ENCODE measurements around the gene EPS8L3.

Gene EPS8L3

DNA sequence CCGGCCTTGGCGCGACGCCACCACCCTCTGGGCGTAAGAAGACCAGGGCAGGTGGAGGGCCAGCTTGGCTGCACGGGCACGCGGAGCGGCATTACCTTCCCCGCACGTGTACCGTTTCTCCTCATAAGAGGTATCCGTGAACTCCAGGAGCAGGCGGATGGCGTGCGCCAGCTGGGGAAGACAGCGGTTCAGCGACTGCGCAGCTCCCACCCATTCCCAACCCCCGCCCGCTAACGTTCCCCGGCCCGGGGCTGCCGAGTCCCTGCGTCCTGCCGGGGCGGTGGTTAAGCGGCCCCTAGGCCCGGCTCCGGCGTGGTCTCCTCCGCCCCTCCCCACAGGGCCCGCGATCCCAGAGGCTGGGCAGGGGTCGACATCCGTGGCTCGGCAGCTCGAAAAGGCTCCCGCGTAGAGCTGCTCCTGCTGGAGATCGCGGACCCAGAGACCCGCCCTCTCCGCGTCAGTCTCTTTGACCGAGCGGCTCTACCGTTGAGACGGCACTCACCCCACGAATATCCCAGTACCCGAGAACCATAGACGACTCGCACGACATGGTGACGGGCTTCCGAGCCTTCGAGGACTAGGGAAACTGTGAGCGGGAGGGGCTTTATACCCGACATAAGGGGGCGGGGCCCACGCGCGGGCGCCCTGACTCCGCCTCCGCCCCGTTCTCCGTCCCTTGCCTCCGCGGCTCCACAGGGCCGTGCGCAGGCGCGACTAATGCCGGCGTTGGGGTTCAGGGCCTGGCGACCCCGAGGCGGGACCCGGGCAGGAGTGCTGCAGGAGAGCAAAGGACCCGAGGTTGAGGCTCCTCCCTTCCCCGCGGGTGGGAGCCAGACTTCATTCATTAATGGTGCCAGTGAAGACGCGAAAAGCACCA lies 23.7 kb downstream of the EPS8L3 start:
- peak; percentile 76 to 84 for DNase-seq (ENCODE audit: low read depth in 2 of 2)

DNA sequence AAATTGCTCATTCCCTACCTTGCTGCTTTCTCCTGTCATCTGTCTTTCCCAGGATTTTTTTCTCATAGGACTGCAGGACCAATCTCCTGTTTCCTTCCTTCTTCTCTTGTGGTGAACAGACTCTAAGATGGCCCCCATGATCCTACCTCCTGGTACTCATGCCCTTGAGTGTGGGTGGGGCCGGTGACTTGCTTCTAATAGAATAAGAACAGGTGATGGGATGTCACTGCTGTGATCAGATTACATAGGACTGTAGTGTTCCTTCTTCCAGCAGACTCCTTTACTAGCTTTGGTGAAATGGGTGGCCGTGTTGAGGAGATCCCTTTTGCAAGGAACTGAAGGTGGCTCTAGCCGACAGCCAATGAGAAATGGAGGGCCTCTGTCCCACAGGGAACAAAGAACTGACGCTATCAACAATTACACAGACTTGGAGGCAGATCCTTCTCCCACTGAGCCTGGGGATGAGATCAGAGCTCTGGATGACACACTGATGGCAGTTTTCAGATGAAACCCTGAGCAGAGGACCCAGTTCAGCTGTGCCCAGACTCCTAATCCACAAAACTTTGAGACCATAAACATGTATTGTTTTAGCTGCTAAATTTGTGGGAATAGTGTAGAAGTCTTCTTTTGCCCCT lies 30.4 kb downstream of the EPS8L3 start:
- no peak for DNase-seq (ENCODE audit: low read depth in 2 of 2)

DNA sequence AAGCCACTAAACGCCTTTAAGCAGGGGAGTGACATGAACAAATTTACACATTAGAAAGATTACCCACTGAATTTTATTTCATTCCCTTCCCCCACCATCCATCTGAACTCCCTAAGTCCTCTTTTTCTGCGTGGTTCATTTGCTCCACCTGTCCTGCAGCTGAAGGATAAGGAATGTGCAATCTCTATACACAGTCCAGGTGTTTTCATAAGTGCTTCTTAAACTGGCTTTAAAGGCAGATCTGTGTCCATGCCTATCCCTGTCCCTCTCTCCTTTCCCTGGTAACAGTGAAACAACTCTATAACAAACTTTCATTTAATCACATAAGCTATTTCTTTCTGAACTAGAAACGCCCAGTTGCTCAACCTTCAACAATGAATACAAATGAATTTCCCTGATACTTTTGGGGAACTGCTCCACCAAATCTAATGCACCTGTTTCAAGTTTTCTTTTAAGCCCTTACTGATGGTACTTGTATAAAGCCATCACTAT lies 31.3 kb downstream of the EPS8L3 start:
- no peak for DNase-seq (ENCODE audit: low read depth in 2 of 2)

DNA sequence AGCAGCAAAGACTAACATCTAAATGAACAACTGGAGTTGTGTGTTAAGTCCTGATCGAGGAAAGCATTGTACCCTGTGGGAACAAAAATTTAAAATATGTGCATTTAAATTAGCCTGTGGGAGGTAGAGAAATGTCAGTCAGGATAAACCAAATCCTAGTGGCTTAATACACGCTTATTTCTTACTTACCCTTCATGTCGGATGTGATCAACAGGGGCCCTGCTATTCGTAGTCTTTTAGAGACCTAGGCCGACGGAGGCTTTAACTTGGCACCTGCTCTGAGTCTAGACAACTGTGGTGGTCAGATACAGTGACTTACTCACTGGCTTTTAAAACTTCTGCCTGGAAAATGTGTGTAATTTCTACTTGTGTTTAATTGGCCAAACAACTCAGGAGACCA lies 33.1 kb downstream of the EPS8L3 start:
- DNase-seq (ENCODE audit: low read depth in 2 of 2), result no peak

DNA sequence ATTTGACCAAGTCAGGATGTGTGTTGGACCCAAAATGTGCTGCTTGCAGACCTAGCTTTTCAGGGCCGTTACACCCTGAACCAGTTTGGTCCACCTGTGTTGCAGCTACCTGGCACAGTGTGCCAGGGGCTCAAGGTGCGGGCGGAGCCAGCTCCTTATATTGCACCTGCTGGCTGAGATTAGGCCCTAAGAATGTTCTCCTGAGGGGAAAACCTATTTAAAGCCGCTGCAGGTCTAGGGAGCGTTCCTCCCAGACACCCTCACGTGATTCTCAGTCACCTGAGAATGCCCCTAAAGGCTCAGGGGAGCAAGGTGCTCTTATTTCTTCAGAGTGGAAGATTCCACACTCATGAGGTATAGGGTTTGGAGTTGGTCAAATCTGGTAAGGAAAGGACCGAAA lies 34.9 kb downstream of the EPS8L3 start:
- no peak for DNase-seq (ENCODE audit: low read depth in 2 of 2)

DNA sequence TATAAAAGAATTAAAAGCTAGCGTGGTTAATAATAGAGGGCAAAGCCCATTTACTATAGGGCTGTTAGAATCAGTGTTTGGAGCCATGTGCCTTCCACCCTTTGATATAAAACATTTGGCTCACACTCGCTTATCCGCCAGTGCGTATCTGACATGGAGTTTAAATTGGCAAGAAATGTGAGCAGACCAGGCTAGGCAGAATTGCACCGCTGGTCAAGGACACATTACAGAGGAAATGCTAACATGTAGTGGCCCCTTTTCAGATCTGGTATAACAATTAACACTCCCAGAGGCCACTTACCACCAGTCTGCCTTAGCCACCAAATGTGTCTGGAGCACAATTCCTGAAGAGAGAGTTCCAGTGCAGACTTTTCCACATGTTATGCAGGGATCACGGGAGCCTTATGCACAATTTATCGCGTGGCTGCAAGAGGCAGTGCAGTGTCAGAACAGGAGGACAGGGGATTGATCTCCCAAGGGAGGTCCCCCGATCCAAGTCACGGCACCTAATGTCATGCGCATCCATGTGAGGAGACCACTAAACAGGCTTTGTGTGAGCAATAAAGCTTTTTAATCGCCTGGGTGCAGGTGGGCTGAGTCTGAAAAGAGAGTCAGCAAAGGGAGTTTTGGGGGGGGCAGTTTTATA lies 36.9 kb downstream of the EPS8L3 start:
- DNase-seq (ENCODE audit: low read depth in 2 of 2), result no peak

DNA sequence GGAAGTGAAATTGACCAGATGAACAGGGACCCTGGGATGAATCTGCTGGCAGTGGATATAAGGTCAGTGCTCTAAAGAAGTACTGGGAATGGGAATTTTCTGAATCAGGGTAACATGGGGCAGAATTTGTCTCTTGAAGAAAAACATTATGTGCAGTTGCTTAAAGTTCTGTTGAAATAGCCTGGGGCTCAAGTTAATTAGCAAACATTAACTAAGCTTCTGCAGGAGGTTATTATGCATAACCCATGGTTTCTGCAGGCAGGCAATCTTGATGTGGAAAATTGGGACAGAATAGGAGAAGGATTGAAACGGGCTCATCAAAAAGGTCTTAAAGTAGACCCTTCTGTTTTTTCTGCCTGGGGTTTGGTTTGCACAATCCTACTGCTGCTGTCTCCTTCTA lies 37.7 kb downstream of the EPS8L3 start:
- DNase-seq (ENCODE audit: low read depth in 2 of 2), result no peak

DNA sequence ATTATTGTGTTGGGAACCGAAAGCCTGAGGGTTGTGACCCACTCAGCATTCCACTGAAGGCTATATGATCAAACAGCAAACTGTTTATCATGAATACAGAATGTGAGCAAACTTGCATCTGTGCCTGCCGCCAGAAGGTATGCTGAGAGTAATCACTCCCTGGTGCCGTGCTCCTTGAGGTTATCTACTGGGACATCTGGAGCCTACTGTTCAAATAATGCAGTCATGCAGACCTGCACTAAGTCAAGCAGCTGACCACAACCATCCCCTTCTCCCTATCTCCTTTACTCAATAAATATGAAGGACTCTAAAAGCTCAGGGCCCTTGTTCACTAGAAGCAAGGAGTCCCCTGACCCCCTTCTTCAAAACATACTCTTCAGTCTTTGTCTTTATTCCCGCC lies 38.2 kb downstream of the EPS8L3 start:
- DNase-seq (ENCODE audit: low read depth in 2 of 2), result no peak

DNA sequence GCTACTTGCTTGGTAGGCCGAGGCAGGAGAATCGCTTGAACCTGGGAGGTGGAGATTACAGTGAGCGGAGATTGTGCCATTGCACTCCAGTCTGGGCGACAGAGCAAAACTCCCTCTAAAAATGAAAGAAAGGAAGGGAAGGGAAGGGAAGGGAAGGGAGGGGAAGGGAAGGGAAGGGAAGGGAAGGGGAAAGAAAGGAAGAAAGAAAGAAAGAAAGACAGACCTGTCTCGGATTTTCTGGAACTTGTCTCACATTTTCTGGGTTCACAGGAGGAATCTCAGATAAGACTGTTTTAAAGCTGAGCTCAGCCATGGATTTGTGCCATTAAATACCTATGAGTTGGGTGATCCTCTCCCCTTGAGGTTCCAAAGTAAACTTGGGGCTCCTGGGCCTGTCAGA lies 38.8 kb downstream of the EPS8L3 start:
- no peak for DNase-seq (ENCODE audit: low read depth in 2 of 2)

DNA sequence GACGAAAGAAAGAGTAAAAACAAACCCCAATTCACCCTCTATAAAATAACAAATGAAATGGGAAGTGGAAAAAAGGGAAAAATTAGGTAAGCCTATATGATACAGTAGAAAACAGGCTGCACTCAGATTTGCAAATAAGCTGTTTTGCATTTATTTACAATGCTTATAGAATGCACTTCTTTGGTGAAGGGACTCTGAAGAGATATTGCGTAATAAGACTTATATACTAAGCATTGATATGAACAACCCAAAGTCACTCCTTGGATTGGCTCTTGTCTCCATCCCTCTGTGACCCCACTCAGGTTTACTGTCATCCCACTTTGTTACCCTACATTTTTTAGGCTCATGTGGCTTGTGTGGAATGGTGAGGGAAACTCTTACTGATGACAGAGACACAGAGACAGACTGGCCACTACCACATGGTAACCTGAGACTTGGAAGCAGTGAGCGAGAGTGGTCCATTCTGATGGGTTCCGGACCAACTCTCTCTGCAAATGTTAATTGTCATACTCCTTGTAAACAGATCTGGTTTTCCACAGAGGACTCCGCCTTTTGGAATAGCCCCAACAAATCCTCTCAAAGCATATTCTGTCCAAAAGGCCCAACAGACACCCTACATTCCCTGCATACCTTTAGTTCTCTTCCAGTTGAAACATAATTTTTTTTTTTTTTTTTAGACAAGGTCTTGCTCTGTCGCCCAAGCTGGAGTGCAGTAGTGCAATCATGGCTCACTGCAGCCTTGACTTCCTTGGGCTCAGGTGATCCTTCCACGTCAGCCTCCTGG lies 40.6 kb downstream of the EPS8L3 start:
- no peak for DNase-seq (ENCODE audit: low read depth in 2 of 2)

DNA sequence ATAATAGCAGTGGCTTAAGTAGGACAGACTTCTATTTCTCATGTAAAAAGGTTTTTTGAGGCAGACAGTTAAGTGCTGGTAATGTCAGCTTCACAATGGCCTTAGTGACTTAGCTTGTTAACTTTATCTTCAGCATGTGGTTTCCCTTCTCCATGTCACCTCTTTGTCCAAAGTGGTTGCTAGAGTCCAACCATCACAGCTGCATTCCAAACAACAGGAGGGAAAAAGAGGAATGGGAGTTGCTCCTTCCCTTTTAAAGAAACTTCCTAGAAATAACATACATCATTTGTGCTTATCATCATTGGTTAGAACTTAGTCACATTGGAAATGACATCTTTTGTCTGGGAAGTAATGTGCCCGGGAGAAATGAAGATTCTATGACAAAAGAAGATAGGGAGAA lies 41.8 kb downstream of the EPS8L3 start:
- no peak for DNase-seq (ENCODE audit: low read depth in 2 of 2)

DNA sequence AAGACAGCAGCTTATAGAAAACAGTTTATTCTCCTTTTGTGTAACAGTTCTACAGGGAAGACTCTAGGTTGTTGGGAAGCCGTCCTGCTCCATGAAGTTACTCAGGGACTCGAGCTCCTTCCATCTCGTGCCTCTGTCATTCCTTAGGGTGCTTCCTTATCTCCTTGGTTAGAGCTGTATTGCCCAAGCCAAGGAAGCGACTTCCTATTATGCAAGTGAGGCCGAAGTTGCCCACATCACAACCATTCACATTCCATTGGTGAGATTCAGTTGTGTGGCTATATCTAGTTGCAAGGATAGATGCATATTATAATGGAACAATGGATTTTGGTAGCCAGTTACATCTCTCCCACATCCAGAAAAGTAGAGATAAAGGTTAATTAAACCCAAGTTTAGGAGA lies 42.7 kb downstream of the EPS8L3 start:
- DNase-seq (ENCODE audit: low read depth in 2 of 2), result no peak

DNA sequence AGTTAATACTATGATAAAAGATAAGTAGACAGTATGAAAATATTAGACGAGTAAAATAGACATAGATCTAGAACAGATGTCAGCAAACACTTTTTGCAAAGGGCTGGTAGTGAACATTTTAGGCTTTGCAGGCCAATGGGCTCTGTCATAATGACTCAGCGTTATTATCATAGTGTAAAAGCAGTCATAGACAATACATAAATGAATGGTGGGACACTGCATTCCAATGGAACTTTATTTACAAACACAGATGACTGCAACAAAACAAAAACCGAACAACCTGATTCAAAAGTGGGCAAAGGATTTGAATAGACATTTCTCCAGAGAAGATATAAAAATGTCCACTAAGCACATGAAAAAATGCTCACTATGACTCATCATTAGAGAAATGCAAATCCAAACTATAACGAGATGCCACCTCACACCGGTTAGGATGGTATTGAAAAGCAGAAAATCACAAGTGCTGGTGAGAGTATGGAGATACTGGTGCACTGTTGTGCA lies 44.3 kb downstream of the EPS8L3 start:
- no peak for DNase-seq (ENCODE audit: low read depth in 2 of 2)

DNA sequence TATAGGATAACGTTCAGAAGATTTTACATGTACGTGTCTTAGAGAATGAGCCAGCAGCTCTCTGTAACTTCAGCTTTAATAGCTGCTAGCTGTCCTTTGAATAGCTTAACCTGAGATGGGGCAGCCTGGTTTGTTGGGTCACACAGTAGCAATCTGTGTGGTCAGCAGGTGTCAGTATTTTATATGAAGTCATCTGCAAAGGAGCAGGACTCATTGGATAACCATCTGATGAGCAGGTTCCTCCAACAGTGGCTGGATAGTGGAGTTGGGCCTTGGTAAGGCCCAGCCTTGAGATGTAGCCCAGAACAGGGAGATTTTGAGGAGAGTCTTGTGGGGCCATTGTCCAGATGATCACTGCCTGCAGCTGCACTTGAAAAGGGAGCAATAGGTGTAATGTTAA lies 45.2 kb downstream of the EPS8L3 start:
- no peak for DNase-seq (ENCODE audit: low read depth in 2 of 2)

DNA sequence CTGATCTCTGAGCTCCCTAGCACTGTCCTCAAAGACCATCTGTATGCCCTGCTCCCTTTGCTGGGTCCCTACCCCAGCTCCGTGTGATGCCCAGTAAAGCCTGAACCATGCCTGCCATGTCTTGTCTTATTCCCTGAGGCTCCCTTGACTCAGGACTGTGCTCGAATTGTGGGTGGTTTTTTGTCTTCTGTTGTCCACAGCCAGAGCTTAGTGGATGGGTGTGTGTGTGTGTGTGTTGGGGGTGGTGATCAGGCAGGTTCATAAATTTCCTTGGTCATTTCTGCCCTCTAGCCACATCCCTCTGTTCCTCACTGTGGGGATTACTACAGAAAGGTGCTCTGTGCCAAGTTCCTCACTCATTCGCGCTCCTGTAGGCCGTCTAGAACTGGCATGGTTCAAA lies 46.0 kb downstream of the EPS8L3 start:
- DNase-seq (ENCODE audit: low read depth in 2 of 2), result no peak

DNA sequence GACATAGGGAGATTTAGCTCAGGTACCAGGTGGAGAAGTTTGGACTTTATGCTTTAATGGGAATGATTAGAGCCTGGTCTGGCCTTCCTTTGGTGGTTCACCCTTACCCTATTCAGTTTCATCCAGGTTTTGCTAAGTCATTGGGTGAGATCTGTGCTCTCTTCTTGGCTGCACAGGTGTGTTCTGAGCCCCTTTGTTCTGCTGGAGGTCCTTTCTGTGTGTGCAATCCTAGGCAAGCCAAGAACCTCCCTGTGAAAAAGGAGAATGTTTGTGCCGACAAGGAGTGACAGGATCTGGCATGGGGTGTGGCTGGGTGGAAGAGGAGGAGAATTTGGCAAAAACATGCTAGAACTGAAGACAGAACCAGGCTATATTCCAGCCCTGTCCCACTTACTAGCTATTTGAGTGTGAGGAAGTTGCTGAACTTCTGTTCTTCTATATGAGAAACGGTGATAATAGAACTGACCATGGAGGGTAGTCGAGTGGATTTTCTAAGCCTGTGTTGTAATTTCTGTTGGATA lies 47.1 kb downstream of the EPS8L3 start:
- DNase-seq (ENCODE audit: low read depth in 2 of 2), result no peak

DNA sequence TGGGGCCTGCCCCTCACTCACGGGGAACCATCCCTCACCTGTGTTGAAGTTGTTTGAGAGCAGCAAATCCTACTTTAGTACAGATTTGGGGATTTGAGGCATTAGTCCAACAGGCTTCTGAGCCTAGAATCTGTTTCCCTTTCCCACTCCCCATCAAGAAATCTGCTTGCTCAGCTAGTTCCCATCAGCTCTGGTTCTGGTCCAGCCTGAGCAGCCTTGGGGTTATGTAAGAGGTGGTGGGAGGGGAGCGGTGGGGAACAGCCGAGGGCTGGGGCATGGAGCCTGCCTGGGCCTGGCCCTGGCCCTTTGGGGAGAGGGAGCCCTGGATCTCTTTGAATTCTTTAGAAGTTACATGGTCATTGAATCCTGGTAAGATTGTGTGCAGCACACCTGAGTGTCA lies 47.6 kb downstream of the EPS8L3 start:
- no peak for DNase-seq (ENCODE audit: low read depth in 2 of 2)

DNA sequence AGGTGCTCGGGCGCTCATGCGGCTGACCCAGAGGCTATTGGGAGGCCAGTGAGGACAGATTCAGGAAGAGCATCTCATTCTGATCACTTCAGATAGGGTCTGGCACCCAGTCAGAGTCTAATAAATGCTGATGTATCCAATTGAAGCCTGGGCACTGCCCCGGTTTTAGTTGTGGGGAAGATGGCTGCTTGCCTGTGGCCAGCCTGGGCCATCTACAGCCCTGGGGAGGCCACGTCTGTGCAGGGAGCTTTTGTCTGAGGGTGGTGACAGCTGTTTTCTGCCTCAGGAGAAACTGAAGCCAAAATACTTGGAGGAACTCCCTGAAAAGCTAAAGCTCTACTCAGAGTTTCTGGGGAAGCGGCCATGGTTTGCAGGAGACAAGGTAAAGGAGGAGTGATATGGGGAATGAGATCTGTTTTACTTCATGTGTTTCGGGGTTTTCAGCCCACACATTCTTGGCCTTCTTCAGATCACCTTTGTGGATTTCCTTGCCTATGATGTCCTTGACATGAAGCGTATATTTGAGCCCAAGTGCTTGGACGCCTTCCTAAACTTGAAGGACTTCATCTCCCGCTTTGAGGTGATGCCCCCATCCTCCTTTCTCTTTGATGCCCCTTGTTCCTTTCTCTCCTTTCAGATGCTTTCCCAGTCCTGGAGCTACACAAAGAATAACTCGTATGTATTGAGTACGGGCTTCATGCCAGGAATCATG lies 48.9 kb downstream of the EPS8L3 start:
- DNase-seq (ENCODE audit: low read depth in 2 of 2), result no peak

DNA sequence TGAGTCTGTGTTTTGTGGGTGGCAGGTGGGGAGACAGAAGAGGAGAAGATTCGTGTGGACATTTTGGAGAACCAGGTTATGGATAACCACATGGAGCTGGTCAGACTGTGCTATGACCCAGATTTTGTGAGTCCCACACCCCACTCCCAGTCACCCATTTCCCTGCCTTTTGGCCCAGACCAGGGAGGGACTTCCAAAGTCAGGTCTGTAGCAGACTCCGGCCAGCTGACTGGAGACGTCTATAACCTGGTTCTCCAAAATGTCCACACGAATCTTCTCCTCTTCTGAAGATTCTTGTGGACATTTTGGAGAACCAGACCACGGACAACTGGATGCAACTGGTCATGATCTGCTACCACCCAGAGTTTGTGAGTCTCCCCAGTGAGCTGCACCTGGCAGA lies 50.1 kb downstream of the EPS8L3 start:
- no peak for DNase-seq (ENCODE audit: low read depth in 2 of 2)

DNA sequence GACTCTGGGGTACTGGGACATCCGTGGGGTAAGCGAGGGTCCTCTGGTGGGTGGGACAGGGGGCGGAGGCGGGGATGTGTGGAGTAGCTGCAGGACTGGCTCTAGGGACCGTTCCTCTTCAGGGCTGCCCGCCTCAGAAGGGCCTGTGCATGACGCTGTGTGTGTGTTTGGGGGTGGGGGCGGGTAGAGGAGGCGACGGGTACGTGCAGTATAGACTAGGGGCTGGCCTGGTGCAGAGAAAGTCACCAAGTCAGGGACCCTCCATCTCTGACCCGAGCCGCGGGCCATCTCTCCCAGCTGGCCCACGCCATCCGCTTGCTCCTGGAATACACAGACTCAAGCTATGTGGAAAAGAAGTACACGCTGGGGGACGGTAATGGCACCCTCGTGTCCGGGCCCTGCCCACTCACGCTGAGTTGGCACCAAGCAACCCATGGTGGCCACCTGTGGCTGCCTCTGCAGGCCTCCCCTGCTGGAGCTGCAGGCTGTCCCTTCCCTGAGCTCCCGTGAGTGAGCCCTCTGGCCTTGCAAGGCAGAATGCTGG lies 51.3 kb downstream of the EPS8L3 start:
- DNase-seq (ENCODE audit: low read depth in 2 of 2), result no peak

Data from activated CD4-positive, alpha-beta T cell treated with anti-CD3 and anti-CD28 coated beads for 24 hours (primary cell).